Transverse colon (tissue), 3 donors: ENCODE results near the gene CACTIN.

Experiments used
- POLR2A ChIP-seq: fragments of 450-650 bp; IDR thresholded peaks from one replicate; pipeline ENCODE4 v1.6.1; 2016; ENCODE audit warnings: antibody characterized with exemption, mild to moderate bottlenecking, moderate library complexity
- TF ChIP-seq, protein P1 (sequence below), 5 experiments: fragments of 200-600 bp in 3 of 5; fragments of 450-650 bp in 2 of 5; sonication (generic) in 3 of 5; IDR thresholded peaks; 1 replicate in 2 of 5; 2 replicates in 3 of 5; pipeline ENCODE4 v1.5.1; 2016 to 2017; ENCODE audit warnings: antibody characterized with exemption in 5 of 5, inconsistent platforms in 3 of 5, mild to moderate bottlenecking in 2 of 5, moderate library complexity in 1 of 5

GRCh38 chr19:3667037-3667638 lies 40.5 kb upstream of the CACTIN start:
- TF ChIP-seq, protein P1, sequence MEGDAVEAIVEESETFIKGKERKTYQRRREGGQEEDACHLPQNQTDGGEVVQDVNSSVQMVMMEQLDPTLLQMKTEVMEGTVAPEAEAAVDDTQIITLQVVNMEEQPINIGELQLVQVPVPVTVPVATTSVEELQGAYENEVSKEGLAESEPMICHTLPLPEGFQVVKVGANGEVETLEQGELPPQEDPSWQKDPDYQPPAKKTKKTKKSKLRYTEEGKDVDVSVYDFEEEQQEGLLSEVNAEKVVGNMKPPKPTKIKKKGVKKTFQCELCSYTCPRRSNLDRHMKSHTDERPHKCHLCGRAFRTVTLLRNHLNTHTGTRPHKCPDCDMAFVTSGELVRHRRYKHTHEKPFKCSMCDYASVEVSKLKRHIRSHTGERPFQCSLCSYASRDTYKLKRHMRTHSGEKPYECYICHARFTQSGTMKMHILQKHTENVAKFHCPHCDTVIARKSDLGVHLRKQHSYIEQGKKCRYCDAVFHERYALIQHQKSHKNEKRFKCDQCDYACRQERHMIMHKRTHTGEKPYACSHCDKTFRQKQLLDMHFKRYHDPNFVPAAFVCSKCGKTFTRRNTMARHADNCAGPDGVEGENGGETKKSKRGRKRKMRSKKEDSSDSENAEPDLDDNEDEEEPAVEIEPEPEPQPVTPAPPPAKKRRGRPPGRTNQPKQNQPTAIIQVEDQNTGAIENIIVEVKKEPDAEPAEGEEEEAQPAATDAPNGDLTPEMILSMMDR (IDR thresholded peaks at IDR 0.05), result no peak
- TF ChIP-seq POLR2A, result no peak
